ENCODE results near the gene EML4.

Gene EML4

DNA sequence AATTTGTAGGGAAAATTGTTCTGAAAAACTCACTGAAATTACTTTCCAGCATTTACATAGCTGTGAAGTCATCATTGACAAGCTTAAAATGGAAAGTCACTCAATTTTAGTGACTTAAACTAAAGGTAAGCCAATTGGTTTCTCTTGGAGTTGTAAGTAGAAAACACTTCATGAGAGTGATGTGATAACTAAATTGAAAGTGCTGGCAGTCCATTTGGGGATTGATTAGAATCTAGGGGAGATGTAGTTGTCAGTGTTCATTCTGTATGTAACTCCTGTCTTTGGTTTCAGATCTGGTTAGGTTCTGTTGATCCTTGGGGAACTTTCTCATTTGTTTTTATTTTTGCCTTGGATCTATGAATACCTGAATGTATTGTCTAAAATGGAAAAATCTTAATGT, 138.0 kb downstream of the EML4 start:
- no peak for TF ChIP-seq CTCF (conservative IDR thresholded peaks at IDR 0.05; ENCODE audit: low read length)
- TF ChIP-seq EZH2phosphoT487 (IDR thresholded peaks at IDR 0.05; ENCODE audit: borderline replicate concordance): no peak
- no peak overlapping the region for H3K4me2 ChIP-seq (ENCODE audit: low read depth, low read length, poor library complexity, severe bottlenecking)
- H3K4me1 ChIP-seq (ENCODE audit: insufficient read depth, low read length, poor library complexity, severe bottlenecking): peaks cover 8% of the 10 kb centered on the region
- no peaks in the 10 kb centered on the region for H3K9me3 ChIP-seq (ENCODE audit: insufficient read depth, low read depth, low read length)
- H3K9me2 ChIP-seq (replicated peaks; ENCODE audit: low read depth, low read length): no peaks in the 10 kb centered on the region
- H3K36me3 ChIP-seq (ENCODE audit: insufficient read depth, low read length): peaks cover 23% of the 10 kb centered on the region; the same call in 1 of the 2 replicates
- H4K20me1 ChIP-seq (ENCODE audit: insufficient read depth, low read length, poor library complexity, severe bottlenecking): no peaks in the 10 kb centered on the region
- no peaks in the 10 kb centered on the region for H3F3A ChIP-seq (ENCODE audit: low read depth)
- H3K27me3 ChIP-seq (ENCODE audit: insufficient read depth, low read length, poor library complexity, severe bottlenecking): no peaks in the 10 kb centered on the region
- H3K79me2 ChIP-seq (ENCODE audit: insufficient read depth, low read length): no peaks in the 10 kb centered on the region
- H2AFZ ChIP-seq (ENCODE audit: low read length): no peak overlapping the region
- no peak overlapping the region for H3K4me3 ChIP-seq (ENCODE audit: low read length, poor library complexity, severe bottlenecking)
- no peak overlapping the region for H3K9ac ChIP-seq (ENCODE audit: low read depth, low read length, poor library complexity, severe bottlenecking)

DNA sequence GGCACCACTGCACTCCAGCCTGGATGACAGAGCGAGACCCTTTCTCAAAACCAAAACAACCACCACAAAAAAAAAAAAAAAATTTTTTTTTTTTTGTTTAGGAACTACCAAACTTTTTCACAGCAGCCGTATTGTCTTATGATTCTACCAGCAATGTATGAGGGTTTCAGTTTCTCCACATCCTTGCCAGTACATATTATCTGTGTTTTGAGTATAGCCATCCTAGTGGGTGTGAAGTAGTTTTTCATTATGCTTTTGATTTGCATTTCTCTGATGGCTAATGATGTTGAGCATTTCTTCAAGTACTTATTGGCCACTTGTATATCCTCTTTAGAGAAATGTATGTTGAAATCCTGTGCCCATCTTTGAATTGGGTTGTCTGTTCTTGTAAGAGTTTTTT, 140.2 kb downstream of the EML4 start:
- H4K20me1 ChIP-seq (ENCODE audit: insufficient read depth, low read length, poor library complexity, severe bottlenecking): no peaks in the 10 kb centered on the region
- H3K36me3 ChIP-seq (ENCODE audit: insufficient read depth, low read length): peaks cover 8% of the 10 kb centered on the region; the same call in 1 of the 2 replicates
- no peaks in the 10 kb centered on the region for H3K27me3 ChIP-seq (ENCODE audit: insufficient read depth, low read length, poor library complexity, severe bottlenecking)
- no peak overlapping the region for H3K4me3 ChIP-seq (ENCODE audit: low read length, poor library complexity, severe bottlenecking)
- no peak overlapping the region for H3K4me2 ChIP-seq (ENCODE audit: low read depth, low read length, poor library complexity, severe bottlenecking)
- H3F3A ChIP-seq (ENCODE audit: low read depth): no peaks in the 10 kb centered on the region
- TF ChIP-seq EZH2phosphoT487 (IDR thresholded peaks at IDR 0.05; ENCODE audit: borderline replicate concordance): no peak
- no peak for TF ChIP-seq CTCF (conservative IDR thresholded peaks at IDR 0.05; ENCODE audit: low read length)
- H3K9me3 ChIP-seq (ENCODE audit: insufficient read depth, low read depth, low read length): no peaks in the 10 kb centered on the region
- no peak overlapping the region for H2AFZ ChIP-seq (ENCODE audit: low read length)
- no peaks in the 10 kb centered on the region for H3K79me2 ChIP-seq (ENCODE audit: insufficient read depth, low read length)
- H3K9me2 ChIP-seq (replicated peaks; ENCODE audit: low read depth, low read length): no peaks in the 10 kb centered on the region
- H3K9ac ChIP-seq (ENCODE audit: low read depth, low read length, poor library complexity, severe bottlenecking): no peak overlapping the region
- H3K4me1 ChIP-seq (ENCODE audit: insufficient read depth, low read length, poor library complexity, severe bottlenecking): peaks cover 8% of the 10 kb centered on the region

DNA sequence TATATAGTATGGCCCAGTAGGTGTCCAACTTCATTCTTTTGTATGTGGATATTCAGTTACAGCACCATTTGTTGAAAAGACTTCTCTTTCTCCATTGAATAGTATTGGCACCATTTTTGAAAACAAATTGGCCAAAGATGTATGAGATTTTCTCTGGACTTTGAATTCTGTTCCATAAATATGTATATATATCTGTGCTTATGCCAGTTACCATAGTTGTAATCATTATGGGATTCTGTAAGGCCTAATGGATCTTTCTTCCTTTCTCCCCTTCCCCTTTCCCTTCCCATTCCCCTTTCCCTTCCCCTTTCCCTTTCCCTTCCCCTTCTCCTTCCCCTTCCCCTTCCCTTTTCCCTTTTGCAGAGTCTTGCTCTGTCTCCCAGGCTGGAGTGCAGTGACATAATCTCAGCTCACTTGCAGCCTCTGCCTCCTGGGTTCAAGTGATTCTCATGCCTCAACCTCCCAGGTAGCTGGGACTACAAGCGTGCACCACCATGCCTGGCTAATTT, 140.9 kb downstream of the EML4 start:
- H3K79me2 ChIP-seq (ENCODE audit: insufficient read depth, low read length): no peaks in the 10 kb centered on the region
- no peak overlapping the region for H3K9ac ChIP-seq (ENCODE audit: low read depth, low read length, poor library complexity, severe bottlenecking)
- H3K9me3 ChIP-seq (ENCODE audit: insufficient read depth, low read depth, low read length): no peaks in the 10 kb centered on the region
- H3K4me1 ChIP-seq (ENCODE audit: insufficient read depth, low read length, poor library complexity, severe bottlenecking): peaks cover 8% of the 10 kb centered on the region
- H2AFZ ChIP-seq (ENCODE audit: low read length): no peak overlapping the region
- H3K36me3 ChIP-seq (ENCODE audit: insufficient read depth, low read length): peaks cover 5% of the 10 kb centered on the region; the same call in 1 of the 2 replicates
- H3F3A ChIP-seq (ENCODE audit: low read depth): no peaks in the 10 kb centered on the region
- H3K4me2 ChIP-seq (ENCODE audit: low read depth, low read length, poor library complexity, severe bottlenecking): no peak overlapping the region
- H3K9me2 ChIP-seq (replicated peaks; ENCODE audit: low read depth, low read length): no peaks in the 10 kb centered on the region
- no peak overlapping the region for H3K4me3 ChIP-seq (ENCODE audit: low read length, poor library complexity, severe bottlenecking)
- no peaks in the 10 kb centered on the region for H4K20me1 ChIP-seq (ENCODE audit: insufficient read depth, low read length, poor library complexity, severe bottlenecking)
- H3K27me3 ChIP-seq (ENCODE audit: insufficient read depth, low read length, poor library complexity, severe bottlenecking): no peaks in the 10 kb centered on the region
- TF ChIP-seq CTCF (conservative IDR thresholded peaks at IDR 0.05; ENCODE audit: low read length) (no peak), EZH2phosphoT487 (IDR thresholded peaks at IDR 0.05; ENCODE audit: borderline replicate concordance) (no peak)
